DMS 273 treated with DMSO at 0.1 percent for 48 hours (cell line): ENCODE measurements around the gene FOXE3.

Experiments used
- DNase-seq: peaks from one replicate; lab custom pipeline; 2025; lab: John Stamatoyannopoulos, UW

The FOXE3 gene

GRCh38 chr1:47405697-47406096 lies 10.4 kb upstream of the FOXE3 start:
- DNase-seq, result no peak

DNA sequence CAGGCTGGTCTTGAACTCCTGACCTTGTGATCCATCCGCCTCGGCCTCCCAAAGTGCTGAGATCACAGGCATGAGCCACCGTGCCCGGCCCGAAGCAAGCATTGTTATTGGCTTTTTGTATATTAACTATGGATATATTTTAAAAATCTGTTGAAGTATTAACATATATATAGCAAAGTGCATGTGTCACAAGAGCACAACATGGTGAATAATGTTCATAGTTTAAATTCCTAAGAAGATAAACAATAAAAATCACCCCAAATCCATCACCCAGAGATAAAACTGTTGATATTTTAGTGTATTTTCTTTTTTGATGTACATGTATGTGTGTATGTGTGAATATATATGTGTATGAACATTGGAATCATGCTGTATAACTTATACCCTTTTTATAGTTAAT lies 9.1 kb upstream of the FOXE3 start:
- no peak for DNase-seq

- no peak for DNase-seq
Observed at GRCh38 chr1:47407481-47407880, 8.6 kb upstream of the FOXE3 start.

DNA sequence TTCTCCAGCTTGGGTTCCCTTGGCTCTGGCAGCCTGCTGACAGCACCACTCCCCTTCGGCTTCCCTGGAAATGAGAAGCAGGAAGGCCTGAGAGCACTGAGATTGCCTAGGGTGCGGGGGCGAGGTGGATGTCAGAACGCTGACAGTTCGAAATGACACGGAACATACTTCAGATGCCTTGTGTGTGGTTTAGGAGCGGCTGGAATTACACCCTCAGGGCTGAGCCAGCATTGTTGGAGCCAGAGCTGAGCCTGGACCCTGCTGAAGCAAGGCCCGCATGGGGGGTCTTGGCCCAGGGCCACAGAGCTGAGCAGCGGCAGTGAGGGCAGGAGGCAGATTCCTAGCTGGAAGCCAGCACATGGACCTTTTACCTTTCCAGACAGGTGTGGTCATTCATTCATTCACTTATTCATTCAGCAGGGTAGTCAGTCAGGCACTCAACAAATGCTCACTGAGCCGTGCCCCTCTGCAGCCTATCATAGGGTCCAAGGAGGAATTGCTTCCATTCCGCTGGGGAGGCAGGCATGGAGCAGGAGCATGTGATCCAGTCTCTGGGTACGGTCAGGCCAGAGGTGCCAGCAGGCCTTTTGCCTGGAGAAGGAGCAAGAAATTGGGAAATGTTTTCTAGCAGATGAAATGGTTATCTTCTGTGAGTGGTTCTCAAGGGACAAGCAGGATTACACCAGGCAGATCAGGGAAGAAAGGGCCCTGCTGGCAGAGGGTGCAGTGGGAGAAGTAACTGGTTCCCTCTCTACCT lies 6.6 kb upstream of the FOXE3 start:
- DNase-seq, result no peak

DNA sequence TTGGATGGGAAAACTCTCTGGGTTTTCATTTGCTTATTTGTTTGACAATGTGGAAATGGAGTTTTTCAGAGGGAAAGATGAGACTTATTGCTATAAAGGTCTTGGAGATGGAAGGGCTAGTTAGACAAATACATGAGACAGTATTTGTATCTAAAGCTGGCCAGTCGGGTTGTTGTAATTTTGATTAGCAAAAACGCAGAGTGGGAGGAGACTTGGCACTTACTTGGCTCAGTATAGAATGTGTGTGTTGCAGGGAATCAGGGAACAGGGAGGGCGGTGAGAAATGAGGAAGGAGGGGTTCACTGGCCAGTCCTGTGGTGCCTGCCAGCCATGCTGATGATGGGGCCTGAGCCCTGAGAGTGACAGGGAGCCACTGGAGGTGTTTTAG lies 6.0 kb upstream of the FOXE3 start:
- DNase-seq, result no peak

DNA sequence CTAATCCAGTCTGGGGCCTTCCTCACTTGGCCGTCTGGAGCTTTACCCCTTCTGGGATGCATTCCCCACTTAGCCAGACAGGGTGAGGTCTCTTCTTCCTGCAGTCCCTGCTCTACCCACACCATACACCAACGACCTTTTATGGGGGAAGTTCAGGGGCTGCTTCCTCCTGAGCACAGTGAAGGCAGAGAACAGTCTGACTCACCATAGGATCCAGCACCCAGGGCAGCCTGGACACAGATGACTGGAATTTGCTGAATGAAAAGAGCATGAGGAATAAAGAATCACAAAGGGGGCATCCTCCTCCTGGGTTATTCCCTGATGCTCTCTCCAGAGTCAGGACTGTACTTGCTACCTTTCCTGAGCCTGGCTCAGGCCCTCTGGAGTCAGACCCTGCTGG lies 4.6 kb upstream of the FOXE3 start:
- DNase-seq, result no peak

- no peak for DNase-seq
Observed at GRCh38 chr1:47412437-47412836, 3.6 kb upstream of the FOXE3 start.

DNA sequence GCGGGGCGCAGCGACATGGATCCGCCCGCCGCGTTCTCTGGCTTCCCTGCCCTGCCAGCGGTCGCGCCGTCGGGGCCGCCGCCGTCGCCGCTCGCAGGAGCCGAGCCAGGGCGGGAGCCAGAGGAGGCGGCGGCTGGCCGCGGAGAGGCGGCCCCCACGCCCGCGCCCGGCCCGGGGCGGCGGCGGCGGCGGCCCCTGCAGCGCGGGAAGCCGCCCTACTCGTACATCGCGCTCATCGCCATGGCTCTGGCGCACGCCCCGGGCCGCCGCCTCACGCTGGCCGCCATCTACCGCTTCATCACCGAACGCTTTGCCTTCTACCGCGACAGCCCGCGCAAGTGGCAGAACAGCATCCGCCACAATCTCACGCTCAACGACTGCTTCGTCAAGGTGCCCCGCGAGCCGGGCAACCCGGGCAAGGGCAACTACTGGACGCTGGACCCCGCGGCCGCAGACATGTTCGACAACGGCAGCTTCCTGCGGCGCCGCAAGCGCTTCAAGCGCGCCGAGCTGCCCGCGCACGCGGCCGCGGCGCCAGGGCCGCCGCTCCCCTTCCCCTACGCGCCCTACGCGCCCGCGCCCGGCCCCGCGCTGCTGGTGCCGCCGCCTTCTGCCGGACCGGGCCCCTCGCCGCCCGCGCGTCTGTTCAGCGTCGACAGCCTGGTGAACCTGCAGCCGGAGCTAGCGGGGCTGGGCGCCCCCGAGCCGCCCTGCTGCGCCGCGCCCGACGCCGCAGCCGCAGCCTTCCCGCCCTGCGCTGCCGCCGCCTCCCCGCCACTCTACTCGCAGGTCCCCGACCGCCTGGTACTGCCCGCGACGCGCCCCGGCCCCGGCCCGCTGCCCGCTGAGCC lies 459 bp downstream of the FOXE3 start:
- no peak for DNase-seq

- no peak for DNase-seq
Observed at GRCh38 chr1:47417170-47418044, 1.3 kb downstream of the FOXE3 start.

DNA sequence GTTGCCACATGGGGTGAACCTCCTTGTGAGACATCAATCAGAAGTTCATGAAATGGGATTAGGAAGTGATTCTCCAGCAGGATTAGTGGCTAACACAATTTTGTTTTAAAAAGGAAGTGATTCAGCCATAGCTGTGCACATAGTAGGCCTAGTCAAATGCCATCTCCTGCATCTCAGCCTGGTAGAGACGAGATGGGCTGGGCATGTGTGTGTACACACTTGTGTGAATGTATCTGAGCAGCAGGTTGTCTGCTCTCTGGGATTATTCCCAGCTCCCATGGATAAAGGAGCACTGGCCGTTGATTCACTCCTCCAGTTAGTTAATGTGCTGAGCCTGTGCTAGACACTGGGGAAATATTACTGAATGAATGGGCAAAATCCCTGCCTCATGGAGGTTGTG lies 2.0 kb downstream of the FOXE3 start:
- DNase-seq, result no peak

DNA sequence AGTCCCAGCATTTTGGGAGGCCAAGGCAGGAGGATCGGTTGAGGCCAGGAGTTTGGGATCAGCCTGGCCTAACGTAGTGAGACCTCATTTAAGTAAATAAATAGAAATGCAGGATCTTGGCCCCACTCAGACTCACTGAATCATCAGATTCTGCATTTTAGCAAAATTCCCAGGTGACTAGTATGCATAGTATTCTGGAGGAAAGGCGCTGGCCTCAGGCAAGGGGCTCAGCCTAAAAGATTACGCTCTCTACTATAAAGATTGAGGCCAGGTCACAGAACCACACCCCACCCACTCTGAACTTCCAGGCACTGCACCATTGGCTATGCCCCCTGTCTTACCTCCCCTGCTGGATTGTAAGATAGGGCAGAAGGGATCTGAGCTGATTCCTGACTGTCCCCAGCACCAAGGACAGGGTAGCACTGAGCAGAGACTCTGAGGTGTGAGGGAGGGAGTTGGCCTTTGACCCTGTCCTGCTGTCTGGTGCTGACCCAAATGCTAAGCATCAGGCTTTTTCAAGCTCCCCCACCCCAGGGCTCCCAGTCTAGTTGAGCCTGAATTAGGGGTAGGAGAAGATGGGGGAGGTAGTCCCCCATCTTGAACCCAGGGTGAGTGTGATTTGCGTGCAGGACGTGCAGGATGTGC lies 2.7 kb downstream of the FOXE3 start:
- DNase-seq, result no peak

DNA sequence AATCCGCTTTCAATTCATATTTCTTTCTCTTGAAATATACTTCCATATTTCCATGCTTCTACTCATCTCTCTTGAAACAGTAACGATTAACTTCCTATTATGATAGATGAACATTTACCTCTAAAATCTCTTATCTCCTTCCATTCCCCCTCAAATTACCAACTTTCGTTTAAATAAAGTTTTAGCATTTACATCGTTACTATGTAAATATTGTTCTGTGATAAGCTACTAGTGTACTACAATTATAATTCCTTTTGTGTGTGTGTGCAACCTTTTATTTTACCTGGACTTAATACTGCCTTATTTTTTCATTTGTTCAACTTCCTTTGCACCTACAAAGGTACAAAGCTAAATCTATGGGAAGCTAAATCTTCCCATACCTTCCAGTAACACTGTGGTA lies 4.5 kb downstream of the FOXE3 start:
- no peak for DNase-seq

DNA sequence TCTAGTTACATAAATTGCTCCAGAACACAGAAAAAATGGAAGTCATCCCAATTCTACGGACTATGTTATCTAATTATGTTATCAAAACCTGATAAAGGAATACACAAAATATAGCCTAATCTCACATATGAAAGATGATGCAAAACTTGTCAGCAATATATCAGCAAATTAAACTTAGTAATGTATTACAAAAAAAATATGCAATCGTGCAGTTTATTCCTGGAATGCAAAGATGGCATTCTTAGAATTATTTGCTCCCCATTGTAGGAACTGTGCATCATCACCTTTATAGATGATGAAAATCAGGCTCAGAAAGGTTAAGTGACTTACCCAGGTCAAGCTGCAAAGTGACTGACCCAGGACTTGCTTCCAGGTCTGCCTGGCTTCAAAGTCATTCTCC lies 7.8 kb downstream of the FOXE3 start:
- DNase-seq, result no peak

GRCh38 chr1:47424336-47424982 lies 8.4 kb downstream of the FOXE3 start:
- DNase-seq, result peak; percentile 48

DNA sequence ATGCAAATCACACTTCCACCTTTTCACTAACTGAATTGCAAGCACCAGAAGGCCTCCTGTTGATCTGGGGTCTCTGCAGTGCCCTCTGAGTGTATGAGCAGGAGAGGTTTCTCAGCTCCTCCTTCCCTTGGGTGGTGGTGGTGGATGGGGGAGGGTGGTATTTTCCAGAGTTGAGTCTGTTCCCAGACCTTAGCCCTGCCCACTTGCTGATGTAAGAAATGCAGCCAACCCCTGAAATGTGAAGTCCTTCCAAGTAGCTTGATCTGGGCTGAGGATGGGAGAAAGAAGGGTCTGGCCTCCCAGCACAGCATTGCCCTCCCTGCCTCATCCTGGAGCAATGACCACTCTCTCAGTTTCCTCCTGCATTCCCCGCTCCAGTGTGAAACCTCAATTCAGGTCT lies 15.4 kb downstream of the FOXE3 start:
- DNase-seq, result no peak

DNA sequence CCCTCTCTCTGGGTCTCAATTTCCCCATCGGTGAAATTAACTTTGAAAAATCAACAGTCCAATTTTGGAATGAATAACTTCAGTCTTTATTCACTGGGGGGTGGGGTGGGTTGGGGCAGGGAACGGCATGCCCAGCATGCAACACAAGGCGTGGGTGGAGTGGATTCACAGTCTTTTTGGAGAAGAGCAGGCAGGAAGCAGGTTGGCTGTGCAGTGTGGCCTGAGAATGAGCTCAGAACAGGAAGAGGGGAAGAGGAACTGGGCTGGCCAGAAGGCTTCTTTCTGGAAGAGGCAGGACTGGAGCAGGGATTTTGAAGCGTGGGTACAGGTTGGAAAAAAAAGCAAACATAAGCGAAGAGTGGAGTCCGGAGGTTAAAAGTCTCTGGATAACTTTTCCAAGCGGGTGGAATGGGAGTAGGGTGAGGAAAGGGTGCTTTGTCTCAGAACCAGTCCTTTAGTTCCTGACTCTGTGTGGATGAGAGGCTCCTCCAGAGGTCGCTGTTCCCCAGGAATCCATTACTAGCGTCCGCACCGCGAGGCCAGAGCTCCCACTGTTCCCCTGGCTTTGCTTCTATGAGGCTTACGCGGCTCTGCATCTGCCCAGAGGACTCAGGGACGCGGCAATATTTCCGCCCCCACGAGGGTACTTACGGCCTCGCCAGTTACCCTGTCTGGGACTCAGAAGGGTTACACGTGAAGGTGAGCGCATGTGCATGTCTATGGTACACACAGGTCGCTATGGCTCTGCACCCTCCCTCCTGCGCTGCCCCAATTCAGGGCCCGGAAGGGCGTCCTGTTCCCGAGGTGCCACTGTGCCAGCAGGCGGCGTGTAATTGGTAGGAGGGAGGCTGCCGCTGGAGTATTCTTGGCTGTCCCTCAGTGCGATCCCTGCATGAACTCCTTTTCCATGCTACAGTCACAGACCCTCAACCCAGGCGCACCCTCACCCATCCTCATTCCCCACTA lies 16.3 kb downstream of the FOXE3 start:
- DNase-seq, result no peak

DNA sequence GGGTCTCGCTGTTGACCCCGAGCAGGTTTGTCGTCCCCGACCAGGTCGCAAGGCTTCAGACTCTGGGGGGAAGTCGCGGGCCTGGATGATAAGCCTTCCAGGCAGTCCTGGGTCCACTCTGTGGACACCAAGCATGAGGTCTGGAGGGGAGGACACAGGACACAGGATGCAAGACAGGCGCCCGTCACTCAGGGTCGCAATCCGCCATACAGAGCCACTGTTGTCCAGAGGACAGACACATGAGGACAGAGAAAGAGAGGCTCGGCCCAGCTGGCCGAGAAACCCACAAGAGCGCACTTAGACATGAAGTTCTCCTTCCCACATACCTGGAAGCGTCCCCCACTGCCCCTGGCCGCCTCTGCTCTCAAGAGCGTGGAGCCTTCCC lies 16.9 kb downstream of the FOXE3 start:
- DNase-seq, result no peak

- no peak for DNase-seq
Observed at GRCh38 chr1:47433477-47434050, 17.5 kb downstream of the FOXE3 start.

DNA sequence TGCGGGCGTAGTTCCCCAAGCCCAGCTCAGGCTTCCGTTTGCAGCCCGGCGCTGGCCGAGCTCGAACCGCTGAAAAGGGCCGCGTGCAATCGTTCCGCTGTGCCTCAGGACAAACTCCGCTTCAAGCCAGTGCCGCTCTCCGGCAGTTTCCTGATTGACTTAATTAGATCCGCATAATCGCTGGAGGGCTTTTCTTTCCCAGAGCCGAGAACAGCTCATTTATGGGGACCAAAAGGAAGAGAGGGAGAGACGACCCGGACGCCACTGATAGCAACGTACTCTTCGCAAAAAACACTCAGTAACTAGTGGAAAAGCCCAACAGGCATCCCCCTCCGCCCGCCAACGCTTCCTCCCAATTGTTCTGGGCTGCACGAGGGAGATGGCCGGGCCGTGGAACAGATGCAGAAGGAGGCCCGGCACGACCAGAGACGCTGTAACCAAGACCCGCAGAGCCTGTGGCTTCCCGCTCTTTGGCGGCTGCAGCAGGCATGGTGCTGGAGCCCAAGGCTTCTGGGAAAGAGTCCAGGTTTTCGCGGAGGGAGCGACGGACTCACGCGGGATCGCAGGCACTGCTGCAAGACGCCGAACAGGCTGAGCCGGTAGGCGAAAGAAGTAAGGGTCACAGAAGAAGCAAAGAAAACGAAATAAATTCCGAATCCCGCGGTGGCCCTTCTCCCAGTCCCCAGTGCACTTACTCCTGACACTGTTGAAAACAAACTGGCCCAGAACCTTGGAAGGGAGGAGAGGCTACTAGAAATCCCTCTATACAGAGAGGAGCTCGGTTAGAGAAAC lies 18.2 kb downstream of the FOXE3 start:
- no peak for DNase-seq
